OCI-LY1 (cell line): ENCODE data around the gene PSMA2.

Source experiments
- H2AFZ ChIP-seq: fragments of 200-600 bp; sonication (generic), shearing (Covaris generic); 2 replicates; pipeline ENCODE4 v1.6.0; 2014; ENCODE audit warnings: antibody characterized with exemption, mild to moderate bottlenecking, low read length
- H3F3A ChIP-seq: fragments of 200-600 bp; sonication (generic), shearing (Covaris generic); 2 replicates; pipeline ENCODE4 v1.6.0; 2014; ENCODE audit warnings: mild to moderate bottlenecking, antibody characterized with exemption, low read length, moderate library complexity; ENCODE audit not compliant: insufficient read depth
- H3K27ac ChIP-seq: fragments of 200-600 bp; sonication (generic); 2 replicates; pipeline ENCODE4 v1.5.1; 2014; ENCODE audit warnings: low read length, mixed run types, mild to moderate bottlenecking, low read depth; ENCODE audit not compliant: poor library complexity, severe bottlenecking
- H3K27me3 ChIP-seq: fragments of 200-600 bp; sonication (generic); 2 replicates; pipeline ENCODE4 v1.6.0; 2014; ENCODE audit warnings: antibody characterized with exemption, mild to moderate bottlenecking, low read length, moderate library complexity; ENCODE audit not compliant: insufficient read depth
- H3K36me3 ChIP-seq: fragments of 200-600 bp; sonication (generic); 2 replicates; pipeline ENCODE4 v1.6.1; 2014; ENCODE audit warnings: mild to moderate bottlenecking, antibody characterized with exemption, low read length, moderate library complexity, mixed read lengths; ENCODE audit not compliant: insufficient read depth
- H3K4me1 ChIP-seq: fragments of 200-600 bp; sonication (generic); 2 replicates; pipeline ENCODE4 v1.5.1; 2014; ENCODE audit warnings: mild to moderate bottlenecking, low read length, moderate library complexity; ENCODE audit not compliant: insufficient read depth, severe bottlenecking
- H3K4me2 ChIP-seq: fragments of 200-600 bp; sonication (generic), shearing (Covaris generic); 2 replicates; pipeline ENCODE4 v1.6.1; 2014; ENCODE audit warnings: low read length
- H3K4me3 ChIP-seq: fragments of 200-600 bp; sonication (generic); 2 replicates; pipeline ENCODE4 v1.5.1; 2014; ENCODE audit warnings: low read length, low read depth, mild to moderate bottlenecking, mixed read lengths; ENCODE audit not compliant: poor library complexity, severe bottlenecking
- H3K79me2 ChIP-seq: fragments of 200-600 bp; shearing (Covaris generic); 2 replicates; pipeline ENCODE4 v1.6.1; 2016; ENCODE audit warnings: mixed run types, low read length, mixed read lengths; ENCODE audit not compliant: insufficient read depth
- H3K9ac ChIP-seq: fragments of 200-600 bp; sonication (generic), shearing (Covaris generic); 2 replicates; pipeline ENCODE4 v1.6.1; 2014; ENCODE audit warnings: mild to moderate bottlenecking, low read length, mixed read lengths
- H3K9me2 ChIP-seq: fragments of 200-600 bp; sonication (generic), shearing (Covaris generic); 2 replicates; pipeline ENCODE4 v1.6.1; 2014; ENCODE audit warnings: low read depth, mild to moderate bottlenecking, low read length, mixed read lengths
- H3K9me3 ChIP-seq: fragments of 200-600 bp; shearing (Covaris generic); 2 replicates; pipeline ENCODE4 v1.6.1; 2014; ENCODE audit warnings: low read length, mixed read lengths
- H4K20me1 ChIP-seq: fragments of 200-600 bp; sonication (generic), shearing (Covaris generic); 2 replicates; pipeline ENCODE4 v1.6.0; 2016; ENCODE audit warnings: mild to moderate bottlenecking, low read length; ENCODE audit not compliant: insufficient read depth
- CTCF ChIP-seq: fragments of 200-600 bp; sonication (generic), shearing (Covaris generic); IDR thresholded peaks from 2 replicates; pipeline ENCODE4 v1.5.1; 2017; ENCODE audit warnings: mild to moderate bottlenecking, antibody characterized with exemption, low read length, moderate library complexity, mixed read lengths
- EZH2 ChIP-seq: fragments of 200-600 bp; sonication (generic), shearing (Covaris generic); IDR thresholded peaks from 2 replicates; pipeline ENCODE4 v1.8.0; 2017; ENCODE audit warnings: borderline replicate concordance, mixed run types, mild to moderate bottlenecking, antibody characterized with exemption, low read length, moderate library complexity, mixed read lengths

PSMA2 gene

DNA sequence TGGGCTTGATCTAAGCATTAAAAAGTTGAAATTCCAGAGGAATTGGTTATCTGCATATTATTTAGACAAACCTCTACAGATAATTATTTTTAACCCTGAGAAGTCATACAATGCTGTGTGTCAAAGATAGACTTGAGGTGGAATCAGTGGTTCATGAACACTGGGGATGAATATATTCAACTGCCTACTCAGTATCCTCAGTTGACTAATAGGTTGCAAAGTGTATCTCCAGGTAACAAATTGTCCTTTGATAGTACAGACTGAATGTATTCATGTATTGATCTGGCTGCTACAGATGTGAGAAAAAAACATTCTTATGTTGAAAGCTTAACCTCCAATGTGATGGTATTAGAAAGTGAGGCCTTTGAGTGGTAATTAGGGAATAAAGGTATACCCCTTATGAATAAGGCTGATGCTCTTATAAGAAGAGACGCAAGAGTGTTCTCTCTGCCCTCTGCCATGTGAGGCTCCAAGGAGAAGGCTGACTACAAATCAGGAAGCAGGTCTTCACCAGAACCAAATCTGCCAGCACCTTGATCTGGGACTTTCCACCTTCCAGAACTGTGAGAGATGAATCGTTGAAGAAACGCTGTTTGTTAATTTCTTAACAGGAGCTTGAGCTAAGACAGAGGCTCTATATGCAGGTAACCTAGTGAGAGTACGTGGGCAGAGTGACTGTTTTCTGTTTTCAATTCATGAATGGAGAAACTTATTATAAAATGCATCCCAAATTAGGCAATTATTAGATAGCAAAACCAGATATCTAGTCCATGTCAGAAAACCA is 7.7 kb upstream of the PSMA2 start:
- no peaks in the 10 kb centered on the region for H3K9me2 ChIP-seq
- peaks cover under 1% of the 10 kb centered on the region for H3K4me1 ChIP-seq
- no peak overlapping the region for H2AFZ ChIP-seq
- H3K27me3 ChIP-seq = no peaks in the 10 kb centered on the region
- no peak overlapping the region for H3K9ac ChIP-seq
- no peak overlapping the region for H3K4me2 ChIP-seq
- peaks cover 52% of the 10 kb centered on the region for H3K36me3 ChIP-seq
- no peaks in the 10 kb centered on the region for H4K20me1 ChIP-seq
- H3K79me2 ChIP-seq = 0 out of 2 replicates have a peak, but pooled peaks cover 1% of the 10 kb centered on the region
- H3K27ac ChIP-seq = no peak overlapping the region
- H3K9me3 ChIP-seq = no peaks in the 10 kb centered on the region
- TF ChIP-seq EZH2 (no peak), CTCF (no peak)
- H3F3A ChIP-seq = no peaks in the 10 kb centered on the region
- H3K4me3 ChIP-seq = no peak overlapping the region

- Histone ChIP-seq H3K27ac (no peak overlapping the region), H3K4me1 (peaks cover 21% of the 10 kb centered on the region), H3K4me2 (no peak overlapping the region), H3K79me2 (peaks cover 32% of the 10 kb centered on the region), H3K36me3 (peaks cover 56% of the 10 kb centered on the region), H3K9me2 (no peaks in the 10 kb centered on the region), H2AFZ (no peak overlapping the region), H4K20me1 (no peaks in the 10 kb centered on the region), H3K4me3 (no peak overlapping the region), H3K27me3 (no peaks in the 10 kb centered on the region), H3K9ac (no peak overlapping the region), H3F3A (no peaks in the 10 kb centered on the region), H3K9me3 (no peaks in the 10 kb centered on the region)
- TF ChIP-seq EZH2 (no peak), CTCF (no peak)
These were observed 3.9 kb upstream of the PSMA2 start for GRCh38 chr7:42935861-42936260.

DNA sequence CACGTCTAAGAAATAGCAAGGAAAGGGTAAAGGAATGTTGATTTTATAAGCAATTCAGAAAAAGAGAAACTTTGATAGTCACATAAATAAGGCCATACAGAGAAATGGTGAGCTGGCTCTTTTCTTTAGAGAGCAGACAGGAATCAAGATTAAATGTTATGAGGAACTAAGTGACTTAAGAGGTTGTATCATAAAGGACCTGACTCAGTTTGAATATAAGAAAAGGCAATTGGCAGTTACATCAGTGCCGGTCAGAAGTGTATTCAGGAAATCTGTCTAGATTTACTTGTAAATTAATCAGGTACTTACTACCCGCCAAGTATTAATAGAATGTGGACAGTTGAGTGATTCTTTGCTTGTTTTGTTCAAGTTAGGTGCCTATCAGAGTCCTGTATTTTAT is 2.3 kb upstream of the PSMA2 start:
- no peak overlapping the region for H3K4me2 ChIP-seq
- peaks cover 48% of the 10 kb centered on the region for H3K36me3 ChIP-seq
- TF ChIP-seq CTCF (no peak), EZH2 (no peak)
- peaks cover 48% of the 10 kb centered on the region for H3K79me2 ChIP-seq
- H4K20me1 ChIP-seq = no peaks in the 10 kb centered on the region
- no peak overlapping the region for H3K9ac ChIP-seq
- no peak overlapping the region for H3K27ac ChIP-seq
- H3F3A ChIP-seq = no peaks in the 10 kb centered on the region
- no peak overlapping the region for H2AFZ ChIP-seq
- H3K9me2 ChIP-seq = no peaks in the 10 kb centered on the region
- no peaks in the 10 kb centered on the region for H3K27me3 ChIP-seq
- no peaks in the 10 kb centered on the region for H3K9me3 ChIP-seq
- peaks cover 37% of the 10 kb centered on the region for H3K4me1 ChIP-seq
- H3K4me3 ChIP-seq = no peak overlapping the region
